Body of pancreas (tissue), 4 donors: Measurements from ENCODE around the gene ERICH3.

Source experiments
- POLR2A ChIP-seq, 3 donors: fragments of 450-650 bp; IDR thresholded peaks; one replicate each; pipeline ENCODE4 v1.6.1; 2016; ENCODE audit warnings: antibody characterized with exemption in 3 of 3, mild to moderate bottlenecking in 2 of 3
- TF ChIP-seq, protein P1 (sequence below), 7 experiments: fragments of 450-650 bp in 4 of 7; fragments of 200-600 bp in 3 of 7; sonication (generic) in 3 of 7; IDR thresholded peaks; one replicate each; pipeline ENCODE4 v1.5.1; 2016 to 2019; ENCODE audit warnings: antibody characterized with exemption in 7 of 7

GRCh38 chr1:74571493-74571800 is 102.1 kb downstream of the ERICH3 start:
- TF ChIP-seq, protein P1, sequence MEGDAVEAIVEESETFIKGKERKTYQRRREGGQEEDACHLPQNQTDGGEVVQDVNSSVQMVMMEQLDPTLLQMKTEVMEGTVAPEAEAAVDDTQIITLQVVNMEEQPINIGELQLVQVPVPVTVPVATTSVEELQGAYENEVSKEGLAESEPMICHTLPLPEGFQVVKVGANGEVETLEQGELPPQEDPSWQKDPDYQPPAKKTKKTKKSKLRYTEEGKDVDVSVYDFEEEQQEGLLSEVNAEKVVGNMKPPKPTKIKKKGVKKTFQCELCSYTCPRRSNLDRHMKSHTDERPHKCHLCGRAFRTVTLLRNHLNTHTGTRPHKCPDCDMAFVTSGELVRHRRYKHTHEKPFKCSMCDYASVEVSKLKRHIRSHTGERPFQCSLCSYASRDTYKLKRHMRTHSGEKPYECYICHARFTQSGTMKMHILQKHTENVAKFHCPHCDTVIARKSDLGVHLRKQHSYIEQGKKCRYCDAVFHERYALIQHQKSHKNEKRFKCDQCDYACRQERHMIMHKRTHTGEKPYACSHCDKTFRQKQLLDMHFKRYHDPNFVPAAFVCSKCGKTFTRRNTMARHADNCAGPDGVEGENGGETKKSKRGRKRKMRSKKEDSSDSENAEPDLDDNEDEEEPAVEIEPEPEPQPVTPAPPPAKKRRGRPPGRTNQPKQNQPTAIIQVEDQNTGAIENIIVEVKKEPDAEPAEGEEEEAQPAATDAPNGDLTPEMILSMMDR (IDR thresholded peaks at IDR 0.05): no peak
- no peak for TF ChIP-seq POLR2A (IDR thresholded peaks at IDR 0.05)
